Naive B cell (primary cell): ENCODE data around the gene COX17. TPM values are rescaled to one million over a fixed set of nuclear protein-coding genes. Genes with fewer than 3 reads are reported as not detected.

ENCODE experiments used
- ATAC-seq, 2 donors: fragments of 150-1000 bp; cut with Tn5 transposase; 2 replicates each; pipeline ENCODE4 v1.10.0; 2021; ENCODE audit warnings: low read depth in 2 of 2, mild to moderate bottlenecking in 2 of 2, moderate library complexity in 2 of 2
- DNase-seq: peaks from one replicate; pipeline ENCODE4 v3.0.0; 2022
- H3K27ac Mint-ChIP-seq, 6 donors: one replicate each; pipeline ENCODE4 v1.8.0; 2020 to 2022; ENCODE audit warnings: mild to moderate bottlenecking in 6 of 6, mixed read lengths in 6 of 6, moderate library complexity in 5 of 6, inconsistent platforms in 2 of 6
- H3K27me3 Mint-ChIP-seq, 3 donors: one replicate each; pipeline ENCODE4 v1.8.0; 2021 to 2022; ENCODE audit warnings: mixed read lengths in 3 of 3, mild to moderate bottlenecking in 1 of 3
- H3K36me3 Mint-ChIP-seq, 2 donors: one replicate each; pipeline ENCODE4 v1.8.0; 2020 to 2022; ENCODE audit warnings: mixed read lengths in 2 of 2, inconsistent platforms in 1 of 2, mild to moderate bottlenecking in 1 of 2
- H3K4me1 Mint-ChIP-seq, 3 donors: one replicate each; pipeline ENCODE4 v1.8.0; 2020 to 2022; ENCODE audit warnings: mixed read lengths in 3 of 3, inconsistent platforms in 1 of 3, mild to moderate bottlenecking in 1 of 3, moderate library complexity in 1 of 3
- H3K4me3 Mint-ChIP-seq, 8 donors: one replicate each; pipeline ENCODE4 v1.8.0; 2020 to 2022; ENCODE audit warnings: mild to moderate bottlenecking in 8 of 8, mixed read lengths in 8 of 8, moderate library complexity in 8 of 8, inconsistent platforms in 2 of 8
- H3K9me3 Mint-ChIP-seq, 7 donors: one replicate each; pipeline ENCODE4 v1.8.0; 2020 to 2022; ENCODE audit warnings: mixed read lengths in 7 of 7, mild to moderate bottlenecking in 5 of 7, inconsistent platforms in 2 of 7, moderate library complexity in 1 of 7
- polyA plus RNA-seq, 6 donors: library from polyadenylated mRNA; unstranded; fragments of 300-500 nt; fragmentation: Illumina TruSeq; gene quantifications; one replicate each; pipeline ENCODE4 v1.2.3, GENCODE V29; 2021; ENCODE audit warnings: low read depth in 6 of 6

The COX17 gene
- polyA plus RNA-seq, 6 donors from 2014 or later, result 67.3 to 99.7 (median 81.1) TPM

DNA sequence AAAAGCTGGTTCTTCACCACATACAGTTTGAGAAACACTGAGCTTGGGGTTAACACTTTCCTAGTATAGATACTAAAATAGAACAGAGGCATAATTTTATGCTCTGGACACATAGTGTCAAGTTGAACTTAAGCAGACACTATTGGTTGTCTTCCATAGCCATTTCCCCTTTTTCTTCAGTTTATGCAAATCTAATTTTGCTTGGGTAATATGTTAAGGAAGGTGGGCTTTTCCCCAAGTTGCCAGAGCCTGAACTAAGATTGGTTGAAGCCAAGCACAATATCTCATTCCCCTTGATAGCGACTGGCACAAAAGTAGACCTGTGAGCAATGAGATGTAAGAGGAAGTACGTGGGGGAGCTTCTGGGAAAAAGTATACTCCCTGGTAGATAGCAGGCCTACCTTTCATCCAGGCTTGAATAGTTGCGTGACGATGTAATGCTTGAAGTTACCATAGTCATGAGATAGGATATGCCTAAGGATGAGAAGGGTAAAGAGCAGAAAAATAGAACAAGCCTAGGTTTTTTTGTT lies 12.3 kb downstream of the COX17 start:
- Mint-ChIP-seq H3K4me3 (no peak overlapping the region), H3K36me3 (peaks cover 1 to 5% of the 10 kb centered on the region in 2 donors), H3K9me3 (peaks cover 0 to 2% (median 0%) of the 10 kb centered on the region in 7 donors), H3K27me3 (no peaks in the 10 kb centered on the region), H3K27ac (peak overlapping the region; percentile 3 to 85 (median 36)), H3K4me1 (peaks cover 23 to 50% (median 35%) of the 10 kb centered on the region in 3 donors)
- DNase-seq, result no peak
- ATAC-seq, result peak; percentile 63 to 72

DNA sequence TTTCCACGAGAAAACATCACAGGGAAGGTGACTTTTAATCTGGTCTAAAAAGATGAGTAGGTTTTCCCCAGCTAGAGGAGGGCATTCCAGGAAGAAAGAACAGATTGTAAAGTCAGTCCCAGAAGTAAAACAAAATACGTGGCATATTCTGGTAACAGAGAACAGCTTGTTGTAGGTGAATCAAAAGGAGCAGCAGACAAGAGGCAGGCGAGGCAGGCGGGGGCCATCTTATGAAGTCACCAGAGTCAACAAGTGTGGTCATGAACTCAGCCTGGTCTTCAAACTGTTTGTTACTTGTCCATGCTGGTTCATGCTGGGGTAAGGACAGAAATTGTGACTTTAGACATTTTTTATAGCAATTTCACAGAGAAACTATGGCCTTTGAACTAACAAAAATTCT lies 12.8 kb downstream of the COX17 start:
- Mint-ChIP-seq H3K36me3 (peaks cover 1 to 7% of the 10 kb centered on the region in 2 donors), H3K4me3 (no peak overlapping the region), H3K4me1 (peaks cover 26 to 50% (median 33%) of the 10 kb centered on the region in 3 donors), H3K27me3 (no peaks in the 10 kb centered on the region), H3K27ac (peak overlapping the region in 4 of 6 donors; percentile 22 to 90 (median 60)), H3K9me3 (peaks cover 0 to 2% (median 0%) of the 10 kb centered on the region in 7 donors)
- ATAC-seq, result no peak
- DNase-seq, result no peak

DNA sequence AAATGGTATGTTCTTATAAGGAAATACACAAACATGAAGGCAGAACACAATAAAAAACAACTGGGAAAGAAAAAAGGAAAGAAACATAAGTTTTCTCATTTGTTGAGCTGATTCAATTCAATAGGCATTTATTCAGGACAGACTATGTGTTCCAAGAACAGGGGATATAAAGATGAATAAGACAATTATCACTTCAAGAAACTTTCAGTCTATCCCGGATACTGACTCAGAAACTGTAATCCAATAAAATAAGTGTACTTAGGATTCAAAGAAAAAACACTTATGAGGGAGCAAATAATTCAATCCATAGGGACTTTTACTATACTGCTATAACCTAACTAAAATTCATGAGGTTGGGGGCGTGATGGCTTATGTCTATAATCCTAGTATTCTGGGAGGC lies 13.3 kb downstream of the COX17 start:
- ATAC-seq, result no peak
- H3K27ac Mint-ChIP-seq, result peak overlapping the region in 4 of 6 donors; percentile 16 to 90 (median 60)
- H3K36me3 Mint-ChIP-seq, result peaks cover 0 to 7% of the 10 kb centered on the region in 2 donors
- peaks cover 26 to 50% (median 33%) of the 10 kb centered on the region in 3 donors for H3K4me1 Mint-ChIP-seq
- H3K4me3 Mint-ChIP-seq, result no peak overlapping the region
- no peaks in the 10 kb centered on the region for H3K27me3 Mint-ChIP-seq
- peaks cover 0 to 2% (median 0%) of the 10 kb centered on the region in 7 donors for H3K9me3 Mint-ChIP-seq
- no peak for DNase-seq

DNA sequence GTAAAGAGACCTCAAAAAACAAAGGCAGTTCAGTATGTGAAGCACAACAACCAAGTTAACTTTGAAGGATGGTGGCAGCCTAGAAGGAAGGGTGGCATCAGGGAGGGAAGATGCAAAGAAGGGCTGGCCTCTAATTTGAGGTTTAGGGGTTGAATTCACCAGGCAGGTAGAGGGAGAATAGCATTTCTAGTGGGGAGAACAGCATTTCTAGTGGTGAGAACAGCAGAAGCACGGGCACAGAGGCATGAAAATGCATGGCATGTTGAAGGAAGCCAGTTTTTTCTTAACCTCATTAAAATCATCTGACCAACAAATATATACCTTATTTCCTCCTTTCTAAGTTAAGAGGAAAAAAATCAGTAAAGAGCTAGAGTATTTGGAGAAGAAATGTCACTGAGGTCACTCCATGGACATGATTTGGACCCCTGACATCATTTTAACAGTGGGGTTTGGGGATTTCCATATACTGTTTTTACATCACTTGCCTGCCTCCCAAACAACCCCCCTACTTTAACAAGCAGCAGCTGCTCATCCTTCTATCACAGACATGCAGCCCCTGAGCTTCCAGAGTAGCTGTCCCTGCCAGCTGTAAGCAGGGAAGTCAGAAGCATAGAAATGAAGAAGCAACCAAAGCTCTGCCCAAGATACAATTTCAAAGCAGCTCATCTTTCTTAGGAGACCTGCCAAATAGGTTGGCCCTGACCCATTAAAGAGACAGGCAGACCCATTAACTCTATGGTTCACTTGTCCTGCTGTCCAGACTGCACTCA lies 14.4 kb downstream of the COX17 start:
- Mint-ChIP-seq H3K4me3 (no peak overlapping the region), H3K9me3 (peaks cover 0 to 2% (median 0%) of the 10 kb centered on the region in 7 donors), H3K27me3 (no peaks in the 10 kb centered on the region), H3K4me1 (peaks cover 26 to 50% (median 33%) of the 10 kb centered on the region in 3 donors), H3K36me3 (peaks cover 0 to 7% of the 10 kb centered on the region in 2 donors), H3K27ac (peak overlapping the region in 2 of 6 donors; percentile 66 to 91)
- no peak for DNase-seq
- ATAC-seq, result peak in 1 of 2 donors; percentile 20

DNA sequence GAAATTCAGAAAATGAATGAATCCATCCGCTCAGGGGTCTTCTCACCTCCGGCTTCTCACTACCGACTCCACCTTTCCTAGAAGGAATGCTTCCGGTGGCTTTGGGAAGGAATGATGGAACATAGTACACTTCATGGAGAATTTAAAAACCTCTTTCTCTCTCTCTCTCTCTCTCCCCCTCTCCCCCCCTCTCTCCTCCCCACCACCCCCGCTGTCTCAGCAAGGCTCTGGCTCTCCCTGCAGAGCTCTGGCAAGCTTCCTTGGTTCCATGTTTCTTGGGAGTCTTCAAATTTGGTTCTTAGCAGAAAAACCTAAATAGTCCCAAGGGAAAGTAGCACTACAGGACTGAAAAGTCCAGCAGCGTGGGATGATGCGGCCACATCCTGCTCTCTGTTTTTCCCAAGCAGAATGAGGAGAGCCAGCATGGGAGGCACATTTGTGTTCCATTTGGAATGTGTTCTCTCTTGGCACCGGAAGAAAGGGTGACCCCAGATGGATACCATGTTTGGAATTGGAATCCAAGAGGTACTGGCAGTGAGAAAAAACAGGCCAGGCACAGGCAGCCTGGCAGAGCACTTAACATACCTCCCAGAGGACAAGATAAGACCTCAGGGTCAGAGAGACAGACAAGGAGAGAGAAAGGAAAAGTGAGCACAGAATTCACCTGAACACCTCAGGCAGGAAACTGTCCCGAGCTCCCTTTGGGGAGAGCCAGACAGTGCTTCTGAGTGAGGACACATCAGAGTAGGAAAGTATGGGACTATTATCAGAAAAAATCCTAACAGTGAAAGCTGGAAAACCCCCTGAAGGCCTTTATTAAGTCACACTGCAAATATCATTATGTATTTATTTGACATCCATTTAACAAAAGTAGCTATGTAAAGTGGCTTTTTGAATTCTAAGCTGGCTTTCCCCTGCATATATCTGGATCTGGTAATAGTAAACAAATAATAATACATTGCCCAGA lies 16.4 kb downstream of the COX17 start, which contains the start of gene POPDC2:
POPDC2 (minus strand) TSS at position 116 of the 967 bp plus-strand sequence. CDS start 166 bp downstream, outside the sequence.
- ATAC-seq (no peak), DNase-seq (no peak)
- H3K4me1 Mint-ChIP-seq, result peaks cover 21 to 37% (median 29%) of the 10 kb centered on the region in 3 donors
- peak within 1 kb of the TSS in 2 of 6 donors; percentile 22 to 77 for H3K27ac Mint-ChIP-seq
- peaks cover 0 to 7% of the 10 kb centered on the region in 2 donors for H3K36me3 Mint-ChIP-seq
- no peak within 1 kb of the TSS for H3K4me3 Mint-ChIP-seq
- no peaks in the 10 kb centered on the region for H3K27me3 Mint-ChIP-seq
- no peaks in the 10 kb centered on the region for H3K9me3 Mint-ChIP-seq

DNA sequence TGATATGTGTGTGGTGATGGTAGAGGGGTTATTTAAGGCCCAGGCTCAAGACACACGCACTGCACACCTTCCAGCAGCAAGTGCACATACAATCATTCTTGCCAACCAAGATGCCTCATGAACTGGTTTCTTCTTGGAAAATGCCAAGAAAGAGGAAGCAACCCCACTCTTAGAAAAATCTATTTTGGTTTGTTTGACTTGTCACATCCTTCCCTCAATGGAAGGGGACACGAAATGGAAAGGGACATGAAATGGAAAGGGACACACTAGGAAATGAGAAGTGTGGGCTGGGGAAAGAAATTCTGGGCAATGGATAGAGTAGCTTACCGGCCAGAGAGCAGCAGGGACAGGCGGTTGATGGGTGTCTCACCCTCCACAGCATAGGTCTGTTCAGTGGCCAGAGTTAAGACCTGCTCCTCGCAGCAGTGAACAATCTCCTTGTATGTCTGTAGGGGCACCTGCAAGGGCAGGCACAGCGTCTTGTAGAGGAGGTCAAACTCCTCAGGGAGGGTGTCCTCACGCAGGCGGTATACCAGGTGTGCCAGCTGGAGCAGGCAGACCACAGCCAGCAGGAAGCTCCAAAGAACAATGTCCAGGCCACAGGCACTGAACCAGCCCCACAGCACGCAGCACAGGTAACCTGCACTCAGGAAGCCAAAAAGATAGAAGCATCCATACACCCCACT lies 17.5 kb downstream of the COX17 start:
- Mint-ChIP-seq H3K27ac (no peak overlapping the region), H3K4me1 (peaks cover 21 to 34% (median 24%) of the 10 kb centered on the region in 3 donors), H3K27me3 (no peaks in the 10 kb centered on the region), H3K9me3 (no peaks in the 10 kb centered on the region), H3K4me3 (no peak overlapping the region), H3K36me3 (peaks cover 4 to 7% of the 10 kb centered on the region in 2 donors)
- ATAC-seq (no peak), DNase-seq (no peak)

DNA sequence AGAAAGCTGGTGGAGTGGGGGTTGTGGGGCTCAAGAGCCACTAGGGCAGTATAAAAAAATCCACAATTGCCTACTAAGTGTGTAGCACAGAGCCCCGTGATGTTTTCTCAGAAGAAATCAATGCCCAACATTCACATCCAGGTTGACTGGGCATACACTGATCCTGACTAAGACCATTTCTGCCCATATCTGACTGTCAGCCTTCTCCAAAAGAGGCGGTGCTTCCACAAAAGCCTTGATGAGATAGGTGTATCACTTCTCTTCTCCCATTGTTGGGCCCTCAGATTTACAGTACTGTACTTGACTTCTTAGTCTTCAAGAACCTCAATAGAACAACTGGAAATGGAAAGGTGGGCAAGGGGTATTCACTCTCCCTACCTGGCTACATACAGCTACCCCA lies 18.2 kb downstream of the COX17 start:
- ATAC-seq (no peak), DNase-seq (no peak)
- peaks cover 4 to 10% of the 10 kb centered on the region in 2 donors for H3K36me3 Mint-ChIP-seq
- no peak overlapping the region for H3K27ac Mint-ChIP-seq
- H3K9me3 Mint-ChIP-seq, result no peaks in the 10 kb centered on the region
- no peak overlapping the region for H3K4me3 Mint-ChIP-seq
- H3K4me1 Mint-ChIP-seq, result peaks cover 17 to 26% (median 17%) of the 10 kb centered on the region in 3 donors
- H3K27me3 Mint-ChIP-seq, result no peaks in the 10 kb centered on the region

DNA sequence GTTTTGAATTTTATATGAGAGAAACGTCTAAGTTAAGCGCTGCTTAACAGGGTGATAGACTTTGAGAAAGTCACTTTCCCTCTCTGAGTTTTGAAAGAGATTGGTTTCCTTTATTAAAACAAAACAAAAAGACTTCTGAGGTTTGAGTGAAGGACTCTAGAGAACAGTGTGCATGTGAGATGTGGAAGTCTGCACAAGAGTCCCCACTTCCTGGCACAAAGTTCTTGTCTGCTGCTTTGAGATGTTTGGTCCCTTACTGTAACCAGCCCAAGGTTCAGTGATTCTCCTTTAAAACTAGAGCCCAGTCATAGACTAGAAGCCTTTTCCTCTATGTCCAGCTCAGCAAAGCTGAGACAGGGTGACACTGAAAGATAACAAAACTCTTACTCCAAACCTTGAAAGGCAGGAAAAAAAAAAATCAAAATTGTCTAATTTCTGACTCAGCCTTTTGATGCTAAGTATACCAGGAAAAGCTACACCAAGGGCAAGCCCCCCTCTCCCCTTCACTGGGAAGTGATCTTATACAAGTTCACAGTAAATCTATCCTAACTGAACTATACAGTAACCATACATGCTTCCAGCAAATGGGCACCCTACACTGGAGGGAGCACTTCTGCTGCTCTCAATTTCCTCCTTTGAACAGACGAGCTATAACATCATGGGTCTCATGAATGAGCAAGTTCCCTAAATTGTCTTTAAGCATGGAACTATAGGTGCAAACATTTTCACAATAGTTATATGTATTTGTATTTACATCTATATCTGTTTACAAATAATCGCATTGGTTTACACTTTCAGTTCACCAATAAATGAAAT lies 19.1 kb downstream of the COX17 start:
- H3K9me3 Mint-ChIP-seq, result no peaks in the 10 kb centered on the region
- no peak for ATAC-seq
- no peaks in the 10 kb centered on the region for H3K27me3 Mint-ChIP-seq
- no peak overlapping the region for H3K4me3 Mint-ChIP-seq
- H3K27ac Mint-ChIP-seq, result no peak overlapping the region
- H3K36me3 Mint-ChIP-seq, result peaks cover 4 to 14% of the 10 kb centered on the region in 2 donors
- peaks cover 11 to 18% (median 12%) of the 10 kb centered on the region in 3 donors for H3K4me1 Mint-ChIP-seq
- no peak for DNase-seq

DNA sequence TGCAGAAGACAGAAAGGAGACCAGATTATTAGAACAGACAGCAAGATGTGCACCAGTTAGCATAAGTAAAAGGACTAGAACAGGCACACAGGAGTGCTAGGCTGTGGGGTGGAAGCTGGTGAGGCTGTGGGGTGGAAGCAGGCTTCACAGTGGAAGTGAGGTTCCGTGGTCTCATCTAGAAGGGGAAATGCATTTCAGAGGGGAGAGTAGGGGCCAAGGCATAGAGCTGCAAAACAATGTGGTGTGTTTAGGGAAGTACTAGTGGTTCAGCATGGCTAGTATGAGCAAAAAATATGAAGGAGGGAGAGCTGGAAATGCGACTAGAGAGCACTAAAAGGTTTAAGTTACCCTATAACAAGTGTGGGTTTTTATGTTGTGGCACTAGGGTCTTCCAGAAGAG lies 23.3 kb downstream of the COX17 start:
- Mint-ChIP-seq H3K27ac (no peak overlapping the region), H3K4me3 (peak overlapping the region in 1 of 8 donors; percentile 42), H3K36me3 (peaks cover 9 to 18% of the 10 kb centered on the region in 2 donors), H3K9me3 (no peaks in the 10 kb centered on the region), H3K27me3 (no peaks in the 10 kb centered on the region), H3K4me1 (no peaks in the 10 kb centered on the region)
- no peak for DNase-seq
- no peak for ATAC-seq

DNA sequence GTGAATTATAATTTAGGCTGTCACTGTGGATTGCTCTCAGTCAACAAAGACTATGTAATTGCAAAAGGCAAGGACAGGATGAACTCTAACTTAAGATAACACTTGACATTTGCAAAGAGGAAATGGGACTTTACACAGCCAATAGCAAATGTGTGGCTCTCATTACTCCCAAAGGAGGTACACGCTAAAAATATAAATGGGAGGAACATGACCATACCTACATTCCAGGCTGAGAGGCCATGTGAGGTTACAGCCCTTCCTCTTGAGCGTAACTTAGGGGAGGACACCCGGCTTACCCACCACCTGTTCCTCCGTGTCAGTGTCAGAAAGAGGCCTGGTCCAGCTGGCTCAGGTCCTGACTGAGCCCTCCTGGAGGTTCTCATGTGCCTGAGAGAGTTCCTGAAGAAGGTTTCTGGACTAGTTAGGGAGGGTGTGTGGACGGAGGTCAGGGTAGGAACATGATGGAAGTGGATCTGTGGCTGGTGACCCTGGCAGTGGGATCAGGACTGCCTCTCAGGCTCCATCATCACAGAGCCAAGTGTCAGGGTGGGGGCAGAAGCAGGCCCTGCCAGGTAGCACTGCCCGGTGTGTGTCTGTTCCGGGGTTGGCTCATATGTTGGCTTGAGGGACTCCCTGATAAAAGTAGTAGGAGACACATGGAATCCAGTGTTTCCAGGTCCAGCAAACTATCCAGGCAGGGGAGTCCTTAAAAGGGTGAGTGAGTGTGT lies 24.7 kb downstream of the COX17 start:
- H3K4me1 Mint-ChIP-seq, result no peaks in the 10 kb centered on the region
- peaks cover 14 to 18% of the 10 kb centered on the region in 2 donors for H3K36me3 Mint-ChIP-seq
- no peaks in the 10 kb centered on the region for H3K27me3 Mint-ChIP-seq
- ATAC-seq, result no peak
- DNase-seq, result no peak
- no peaks in the 10 kb centered on the region for H3K9me3 Mint-ChIP-seq
- H3K4me3 Mint-ChIP-seq, result no peak overlapping the region
- H3K27ac Mint-ChIP-seq, result no peak overlapping the region

DNA sequence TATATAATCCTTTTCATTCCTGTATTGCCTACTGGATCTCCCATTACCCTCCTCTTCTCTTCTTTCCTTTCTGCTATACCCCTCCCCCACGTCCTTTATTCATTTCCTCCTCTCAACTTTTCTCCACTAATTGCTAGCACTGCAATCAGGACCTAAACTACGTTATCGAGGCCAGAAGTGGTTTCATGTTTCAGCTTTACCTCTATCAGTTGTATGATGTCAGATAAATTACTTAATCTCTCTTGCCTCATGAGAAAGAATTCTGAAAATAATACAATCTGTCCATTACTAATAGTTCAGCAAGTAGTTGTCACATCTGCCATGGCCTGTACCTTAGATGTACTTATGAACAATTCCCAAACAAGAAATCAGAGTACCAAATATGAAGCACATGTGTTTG lies 27.4 kb downstream of the COX17 start:
- Mint-ChIP-seq H3K27me3 (no peaks in the 10 kb centered on the region), H3K9me3 (no peaks in the 10 kb centered on the region), H3K36me3 (peaks cover 28 to 33% of the 10 kb centered on the region in 2 donors), H3K27ac (no peak overlapping the region), H3K4me3 (no peak overlapping the region), H3K4me1 (no peaks in the 10 kb centered on the region)
- DNase-seq, result no peak
- no peak for ATAC-seq
